Activated T-cell treated with anti-CD3 and anti-CD28 coated beads, Interleukin-2, amount 50 U/mL, for 24 hours (primary cell): ENCODE results near the gene IQSEC1.

ENCODE experiments used
- DNase-seq: peaks from one replicate; pipeline ENCODE4 v3.0.0-alpha.2; 2020
- H3K27ac Mint-ChIP-seq: 2 replicates; pipeline ENCODE4 v1.8.0; 2020; ENCODE audit warnings: mild to moderate bottlenecking, mixed read lengths
- H3K27me3 Mint-ChIP-seq: 2 replicates; pipeline ENCODE4 v1.8.0; 2020; ENCODE audit warnings: mixed read lengths
- H3K36me3 Mint-ChIP-seq: 2 replicates; pipeline ENCODE4 v1.8.0; 2020; ENCODE audit warnings: low read depth, mixed read lengths
- H3K4me1 Mint-ChIP-seq: 2 replicates; pipeline ENCODE4 v1.8.0; 2020; ENCODE audit warnings: low read depth, mixed read lengths
- H3K4me3 Mint-ChIP-seq: 2 replicates; pipeline ENCODE4 v1.8.0; 2020; ENCODE audit warnings: mild to moderate bottlenecking, moderate library complexity, mixed read lengths
- H3K9me3 Mint-ChIP-seq: 2 replicates; pipeline ENCODE4 v1.8.0; 2020; ENCODE audit warnings: mixed read lengths

IQSEC1 gene

DNA sequence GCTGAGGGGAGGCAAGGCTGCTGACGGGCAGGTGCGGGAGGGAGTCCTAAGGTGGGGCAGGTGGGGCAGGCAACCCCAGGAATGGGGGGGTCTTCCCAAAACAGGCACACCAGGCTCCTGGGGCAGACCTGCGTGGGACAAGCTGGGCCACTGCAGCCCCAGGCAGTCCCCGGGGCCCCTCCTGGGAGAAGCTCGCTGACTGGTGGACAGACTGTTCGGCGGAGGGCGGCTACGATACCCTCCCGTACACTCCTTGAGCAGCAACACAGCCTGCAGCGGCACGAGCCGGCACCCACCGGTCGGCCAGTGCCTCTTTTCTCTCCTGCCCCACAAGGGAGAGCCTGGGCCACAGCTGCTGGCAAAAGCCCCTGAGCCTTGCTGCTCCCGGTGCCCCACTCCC lies 165.9 kb downstream of the IQSEC1 start:
- H3K27ac Mint-ChIP-seq: no peak overlapping the region
- no peaks in the 10 kb centered on the region for H3K4me1 Mint-ChIP-seq
- no peak overlapping the region for H3K4me3 Mint-ChIP-seq
- DNase-seq: no peak
- H3K36me3 Mint-ChIP-seq: peaks cover 74% of the 10 kb centered on the region
- no peaks in the 10 kb centered on the region for H3K9me3 Mint-ChIP-seq
- no peaks in the 10 kb centered on the region for H3K27me3 Mint-ChIP-seq

DNA sequence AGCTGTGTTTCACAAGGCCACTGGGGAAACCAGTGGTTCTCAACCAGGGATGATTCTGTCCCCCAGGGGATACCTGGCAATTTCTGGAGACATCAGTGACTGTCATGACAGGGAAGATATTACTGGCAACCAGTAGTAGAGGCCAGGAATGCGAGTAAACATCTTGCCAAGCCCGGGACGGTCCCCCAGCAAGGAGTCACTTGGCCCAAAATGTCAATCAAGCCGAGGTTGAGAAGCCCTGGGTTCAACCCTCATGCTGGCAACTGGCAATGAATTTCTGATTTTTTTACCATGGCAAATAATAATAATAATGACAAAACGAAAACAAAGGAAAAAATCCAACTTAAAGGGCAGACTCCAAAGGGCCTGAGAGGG lies 166.3 kb downstream of the IQSEC1 start:
- Mint-ChIP-seq H3K9me3 (no peaks in the 10 kb centered on the region), H3K4me3 (no peak overlapping the region), H3K27me3 (no peaks in the 10 kb centered on the region), H3K36me3 (peaks cover 74% of the 10 kb centered on the region), H3K4me1 (no peaks in the 10 kb centered on the region), H3K27ac (no peak overlapping the region)
- DNase-seq: no peak

DNA sequence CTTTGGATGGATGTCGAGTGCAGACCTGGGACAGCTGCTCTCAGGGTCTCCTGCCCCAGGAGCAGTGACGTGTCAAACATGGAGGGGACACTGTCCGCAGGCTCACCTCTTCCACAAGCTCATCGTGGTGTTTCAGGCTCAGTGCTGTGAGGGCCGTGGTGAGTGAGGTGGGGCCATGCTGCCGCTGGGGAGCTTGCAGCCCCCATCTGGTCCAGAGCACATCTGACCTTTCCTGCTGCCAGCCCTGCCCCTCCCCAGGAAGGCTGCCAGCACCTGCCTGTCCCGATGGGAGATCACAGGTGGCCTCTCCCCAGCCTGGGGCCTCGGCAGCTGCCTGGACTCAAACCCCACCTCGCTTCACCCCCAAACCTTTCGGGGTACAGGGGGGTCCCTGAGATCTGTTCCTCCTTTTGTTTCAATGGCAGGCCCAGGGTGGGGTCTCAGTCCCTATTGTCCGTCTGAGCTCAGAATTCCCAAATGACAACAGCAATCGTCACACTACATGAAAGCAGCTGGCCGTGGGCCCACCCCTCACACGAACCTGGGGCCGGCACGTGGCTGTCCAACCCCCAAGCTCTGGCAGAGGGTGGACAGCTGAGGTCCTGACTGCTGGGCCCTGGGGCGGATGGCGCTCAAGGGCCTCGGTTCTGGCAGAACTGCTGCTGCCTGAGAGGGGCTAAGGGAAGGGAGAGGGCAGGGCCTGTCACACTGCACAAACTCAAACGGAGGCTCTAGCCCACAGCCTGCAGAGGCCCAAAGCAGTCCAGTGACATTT lies 166.9 kb downstream of the IQSEC1 start:
- Mint-ChIP-seq H3K9me3 (no peaks in the 10 kb centered on the region), H3K27ac (no peak overlapping the region), H3K4me1 (no peaks in the 10 kb centered on the region), H3K4me3 (no peak overlapping the region), H3K27me3 (no peaks in the 10 kb centered on the region), H3K36me3 (peaks cover 75% of the 10 kb centered on the region)
- DNase-seq: no peak

DNA sequence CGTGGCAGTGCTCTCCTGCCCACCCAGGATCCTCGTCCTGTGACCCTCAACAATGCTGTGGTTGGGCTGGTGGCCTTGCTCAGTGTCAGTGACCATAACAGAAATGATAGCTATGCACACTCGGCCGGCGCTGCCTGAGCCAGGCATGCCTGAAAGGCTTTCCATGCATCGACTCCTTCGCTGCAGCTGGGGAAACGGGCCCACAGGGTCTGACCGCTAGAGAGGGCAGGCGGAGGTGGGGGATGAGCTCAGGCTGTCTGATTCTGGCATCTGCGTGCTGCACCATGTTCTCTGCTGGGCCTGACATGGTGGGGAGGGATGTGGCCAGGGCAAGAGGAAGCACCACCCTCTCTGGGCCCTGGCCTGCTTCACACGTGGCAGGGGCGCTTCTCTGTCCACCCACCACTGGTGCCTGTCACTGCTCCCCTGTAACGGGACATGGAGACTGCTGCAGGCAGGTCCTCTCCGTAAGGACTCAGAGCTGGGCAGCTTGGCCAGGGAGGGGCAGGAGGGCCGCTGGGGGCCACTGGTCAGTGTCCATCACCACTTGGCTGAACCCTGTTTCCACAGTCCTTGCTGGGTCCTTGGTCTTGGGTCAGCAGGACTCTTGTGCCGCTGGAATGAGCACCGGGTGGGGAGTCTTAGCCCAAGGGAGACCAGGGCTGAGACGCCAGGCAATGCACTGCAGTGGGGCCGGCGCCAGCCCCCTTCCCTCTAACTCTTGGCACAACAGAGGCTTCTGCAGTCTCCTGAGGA lies 167.7 kb downstream of the IQSEC1 start:
- no peak overlapping the region for H3K4me3 Mint-ChIP-seq
- H3K27ac Mint-ChIP-seq: no peak overlapping the region
- peaks cover 72% of the 10 kb centered on the region for H3K36me3 Mint-ChIP-seq
- H3K4me1 Mint-ChIP-seq: no peaks in the 10 kb centered on the region
- no peak for DNase-seq
- no peaks in the 10 kb centered on the region for H3K27me3 Mint-ChIP-seq
- H3K9me3 Mint-ChIP-seq: no peaks in the 10 kb centered on the region

DNA sequence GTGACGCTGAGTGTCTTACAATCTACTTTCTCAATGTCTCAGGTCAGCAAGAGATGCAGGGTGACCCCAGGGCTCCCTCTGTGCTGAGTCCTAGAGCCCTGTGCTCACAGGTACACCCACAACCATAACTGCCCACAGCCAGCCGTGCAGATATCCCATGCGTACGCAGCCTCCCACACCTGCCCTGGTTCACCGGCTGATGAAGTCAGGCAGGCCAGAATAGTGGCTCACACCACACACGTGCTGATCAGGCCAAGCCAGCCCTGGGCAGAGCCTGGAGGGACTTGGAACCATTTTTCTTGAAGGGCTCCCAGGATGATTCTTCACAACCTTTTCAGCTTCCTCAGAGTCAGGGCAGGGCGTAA lies 168.3 kb downstream of the IQSEC1 start:
- DNase-seq: no peak
- Mint-ChIP-seq H3K27me3 (no peaks in the 10 kb centered on the region), H3K9me3 (no peaks in the 10 kb centered on the region), H3K4me3 (no peak overlapping the region), H3K4me1 (no peaks in the 10 kb centered on the region), H3K27ac (no peak overlapping the region), H3K36me3 (peaks cover 68% of the 10 kb centered on the region)

DNA sequence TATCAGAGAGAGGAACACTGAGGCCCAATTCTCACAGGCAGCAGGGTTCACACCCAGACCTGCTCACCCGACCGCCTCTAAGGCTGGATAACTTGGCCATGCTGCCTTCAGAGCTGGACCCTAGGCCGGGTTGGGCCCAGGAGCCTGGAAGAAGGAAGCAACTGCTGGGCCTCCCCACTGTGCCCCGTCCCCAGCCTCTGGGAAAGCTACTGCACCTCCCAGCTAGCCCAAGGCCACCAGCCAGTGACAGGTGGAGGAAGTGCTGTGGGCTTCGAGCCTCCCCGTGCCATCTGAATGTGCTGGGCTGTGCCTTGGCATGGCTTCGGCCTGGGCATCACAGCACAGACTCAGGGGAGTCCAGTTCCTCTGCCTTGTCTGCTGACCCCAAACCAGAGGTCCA lies 169.3 kb downstream of the IQSEC1 start:
- no peak for DNase-seq
- Mint-ChIP-seq H3K27ac (no peak overlapping the region), H3K36me3 (peaks cover 68% of the 10 kb centered on the region), H3K4me3 (no peak overlapping the region), H3K27me3 (no peaks in the 10 kb centered on the region), H3K9me3 (no peaks in the 10 kb centered on the region), H3K4me1 (no peaks in the 10 kb centered on the region)

DNA sequence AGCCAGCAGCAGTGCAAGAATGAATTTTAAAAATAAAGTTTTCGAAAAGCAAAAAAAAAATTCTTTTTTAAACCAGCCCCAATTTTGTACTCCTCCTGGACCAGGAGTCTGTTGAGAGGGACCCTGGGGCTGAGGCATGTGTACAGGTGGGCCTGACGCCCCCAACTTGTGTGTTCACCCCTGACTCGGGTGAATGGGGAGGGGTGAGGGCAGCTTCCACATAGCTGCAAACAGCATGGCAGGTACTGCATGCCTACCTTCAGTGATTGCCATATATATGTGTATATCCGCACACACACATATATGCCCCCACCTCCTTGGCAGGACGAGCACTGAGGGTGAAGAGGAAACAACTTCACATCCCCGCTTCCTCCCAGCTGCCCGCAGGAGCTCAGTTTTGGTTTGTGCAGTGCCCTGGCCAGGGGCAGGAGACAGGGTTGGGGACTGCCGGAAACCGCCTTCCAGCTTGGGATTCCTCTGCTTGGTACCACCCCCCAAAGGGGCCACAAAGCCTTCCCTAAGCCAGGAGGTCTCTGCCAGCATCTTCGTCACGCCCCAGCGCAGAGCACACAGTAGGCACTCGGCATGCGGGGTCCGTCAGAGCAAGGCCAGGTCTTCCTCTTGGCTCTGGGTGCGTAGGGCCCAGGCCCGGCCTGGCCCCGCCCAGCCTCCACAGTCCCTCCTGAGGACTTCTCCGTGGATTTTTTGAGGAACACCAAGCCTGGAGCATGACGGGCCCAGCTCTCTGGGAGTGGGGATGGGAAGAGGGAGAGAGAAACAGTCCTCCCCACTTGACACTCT lies 170.0 kb downstream of the IQSEC1 start:
- Mint-ChIP-seq H3K4me3 (no peak overlapping the region), H3K4me1 (no peaks in the 10 kb centered on the region), H3K27ac (peak overlapping the region; percentile 67), H3K36me3 (peaks cover 65% of the 10 kb centered on the region), H3K9me3 (no peaks in the 10 kb centered on the region), H3K27me3 (no peaks in the 10 kb centered on the region)
- DNase-seq: no peak

DNA sequence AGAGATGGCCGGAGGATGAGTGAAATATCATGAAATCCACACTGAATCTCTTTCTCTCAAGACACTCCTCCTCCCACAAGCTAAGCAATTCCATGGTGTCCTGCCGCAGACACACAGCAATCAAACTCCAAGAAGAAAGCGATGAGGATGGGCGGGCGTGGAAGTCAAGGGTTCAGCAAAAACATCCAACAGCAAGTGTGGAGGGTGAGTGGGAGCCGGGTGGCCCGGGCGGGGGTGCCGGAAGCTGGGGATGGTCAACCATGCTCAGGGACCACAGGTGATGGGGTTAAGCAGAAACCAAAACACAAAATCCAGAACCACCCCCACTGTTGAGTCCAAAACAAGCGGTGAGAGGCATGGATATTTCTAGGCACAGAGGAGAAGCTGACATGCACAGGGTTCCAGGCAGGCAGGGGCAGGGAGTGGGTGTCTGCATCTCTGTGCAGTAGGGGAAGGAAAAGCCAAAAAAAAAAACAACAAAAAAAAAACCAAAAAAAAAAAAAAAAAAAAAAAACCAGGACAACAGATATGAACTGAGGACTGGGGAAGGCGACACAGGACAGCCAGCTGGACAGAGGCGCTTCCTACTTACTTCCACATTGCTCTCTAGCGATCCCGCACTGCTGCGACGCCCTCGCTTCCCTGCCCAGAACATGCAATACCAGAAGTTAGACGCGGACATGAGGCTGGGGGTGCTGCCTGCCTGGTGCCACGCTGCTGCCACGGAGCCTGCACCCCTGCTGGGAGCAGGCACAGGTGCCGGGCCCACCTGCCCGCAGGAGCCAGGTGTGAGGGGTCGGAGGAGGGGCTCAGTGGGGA lies 170.8 kb downstream of the IQSEC1 start:
- Mint-ChIP-seq H3K4me3 (no peak overlapping the region), H3K4me1 (no peaks in the 10 kb centered on the region), H3K27me3 (no peaks in the 10 kb centered on the region), H3K27ac (peak overlapping the region; percentile 63), H3K36me3 (peaks cover 57% of the 10 kb centered on the region), H3K9me3 (no peaks in the 10 kb centered on the region)
- no peak for DNase-seq

DNA sequence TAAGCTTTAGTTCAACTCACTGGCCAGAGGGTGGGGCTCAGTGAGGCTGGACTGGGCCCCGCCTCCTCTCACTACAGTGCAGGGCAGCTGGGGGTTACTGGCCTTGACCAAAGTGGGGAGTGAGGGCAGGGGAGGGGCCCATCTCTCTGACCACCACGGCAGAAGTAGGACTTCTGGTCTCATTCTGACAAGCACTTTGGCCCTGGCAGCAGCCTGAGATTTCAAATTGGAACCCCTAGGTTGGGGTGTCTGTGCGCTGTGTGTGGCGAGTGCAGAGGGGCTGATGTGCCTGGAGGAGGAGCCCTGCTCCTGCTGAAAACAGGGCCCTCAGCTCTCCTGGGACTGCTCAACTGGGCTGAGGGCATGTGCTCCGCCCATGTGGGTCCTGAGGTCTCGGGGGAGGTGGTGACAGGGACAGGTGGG lies 171.6 kb downstream of the IQSEC1 start:
- peaks cover 51% of the 10 kb centered on the region for H3K36me3 Mint-ChIP-seq
- H3K9me3 Mint-ChIP-seq: no peaks in the 10 kb centered on the region
- H3K4me3 Mint-ChIP-seq: no peak overlapping the region
- DNase-seq: no peak
- peaks cover 1% of the 10 kb centered on the region for H3K4me1 Mint-ChIP-seq
- H3K27me3 Mint-ChIP-seq: no peaks in the 10 kb centered on the region
- H3K27ac Mint-ChIP-seq: peak overlapping the region; percentile 63

DNA sequence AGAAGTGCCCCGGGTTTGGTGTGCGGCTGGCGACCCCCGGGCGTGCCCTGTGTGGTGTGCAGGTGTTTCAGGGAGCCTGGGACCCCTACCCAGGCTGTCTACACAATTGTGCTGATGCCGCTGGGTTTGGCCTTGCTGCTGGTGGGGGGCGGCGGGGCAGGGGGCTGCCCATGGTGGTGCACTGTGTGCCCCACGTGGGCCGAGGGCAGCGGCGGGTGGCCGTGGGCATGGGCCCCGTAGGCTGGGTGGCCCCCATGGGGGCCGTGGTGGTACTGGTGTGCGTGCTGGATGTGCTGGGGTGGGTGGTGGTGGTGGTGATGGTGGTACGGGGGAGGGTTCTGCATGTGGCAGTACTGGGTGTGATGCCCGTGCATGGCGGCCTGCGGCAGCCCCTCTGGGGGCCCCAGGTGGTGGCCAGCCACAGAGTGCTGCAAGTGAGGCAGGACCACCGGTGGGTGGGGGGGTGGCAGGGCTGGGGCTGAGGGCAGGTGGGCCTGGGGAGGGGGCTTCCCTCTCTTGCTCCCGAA lies 172.3 kb downstream of the IQSEC1 start:
- Mint-ChIP-seq H3K36me3 (peaks cover 48% of the 10 kb centered on the region), H3K4me1 (peaks cover 4% of the 10 kb centered on the region)

DNA sequence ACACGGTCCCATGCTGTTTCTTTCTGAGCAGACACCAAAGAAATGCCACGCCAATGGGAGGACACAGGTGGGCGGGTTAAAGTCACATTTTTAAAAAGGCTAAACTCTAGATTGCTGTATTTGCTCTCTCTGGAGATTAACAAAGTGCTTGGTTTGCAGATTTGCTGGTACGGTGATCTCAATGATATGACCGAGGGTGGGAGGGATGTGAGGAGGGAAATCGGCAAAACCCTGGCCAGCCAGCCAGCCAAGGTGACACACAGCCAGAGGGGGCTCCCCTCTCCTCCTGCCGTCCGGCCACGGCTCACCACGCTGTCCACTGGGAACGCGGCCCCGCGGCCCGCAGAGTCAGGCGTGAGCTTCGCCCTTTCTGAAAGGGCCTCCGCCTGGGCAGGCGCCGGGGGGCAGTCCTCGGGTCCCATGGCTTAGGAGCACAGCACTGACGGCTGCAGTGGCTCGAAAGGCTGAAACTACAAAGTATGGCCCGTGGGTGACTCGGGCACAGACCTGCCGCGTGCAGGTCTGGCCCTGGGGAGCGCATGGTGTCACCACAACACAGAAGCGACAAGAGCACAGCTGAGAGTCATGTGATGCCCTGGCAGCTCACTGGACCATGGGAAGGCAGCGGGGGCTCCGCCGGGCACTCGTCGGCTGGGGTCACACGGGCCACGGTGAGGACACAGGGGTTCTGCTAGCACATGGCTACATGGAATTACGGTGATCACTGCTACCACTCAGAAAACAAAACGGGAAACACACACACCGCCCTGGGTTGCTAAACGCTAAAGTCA lies 174.1 kb downstream of the IQSEC1 start:
- Mint-ChIP-seq H3K4me3 (no peak overlapping the region), H3K9me3 (no peaks in the 10 kb centered on the region), H3K27ac (no peak overlapping the region), H3K36me3 (peaks cover 38% of the 10 kb centered on the region), H3K4me1 (peaks cover 10% of the 10 kb centered on the region), H3K27me3 (no peaks in the 10 kb centered on the region)
- no peak for DNase-seq

More for the DNA sequence above, 172.3 kb downstream of the IQSEC1 start:
- DNase-seq: no peak
- H3K9me3 Mint-ChIP-seq: no peaks in the 10 kb centered on the region
- no peak overlapping the region for H3K4me3 Mint-ChIP-seq
- no peaks in the 10 kb centered on the region for H3K27me3 Mint-ChIP-seq
- H3K27ac Mint-ChIP-seq: peak overlapping the region; percentile 19

DNA sequence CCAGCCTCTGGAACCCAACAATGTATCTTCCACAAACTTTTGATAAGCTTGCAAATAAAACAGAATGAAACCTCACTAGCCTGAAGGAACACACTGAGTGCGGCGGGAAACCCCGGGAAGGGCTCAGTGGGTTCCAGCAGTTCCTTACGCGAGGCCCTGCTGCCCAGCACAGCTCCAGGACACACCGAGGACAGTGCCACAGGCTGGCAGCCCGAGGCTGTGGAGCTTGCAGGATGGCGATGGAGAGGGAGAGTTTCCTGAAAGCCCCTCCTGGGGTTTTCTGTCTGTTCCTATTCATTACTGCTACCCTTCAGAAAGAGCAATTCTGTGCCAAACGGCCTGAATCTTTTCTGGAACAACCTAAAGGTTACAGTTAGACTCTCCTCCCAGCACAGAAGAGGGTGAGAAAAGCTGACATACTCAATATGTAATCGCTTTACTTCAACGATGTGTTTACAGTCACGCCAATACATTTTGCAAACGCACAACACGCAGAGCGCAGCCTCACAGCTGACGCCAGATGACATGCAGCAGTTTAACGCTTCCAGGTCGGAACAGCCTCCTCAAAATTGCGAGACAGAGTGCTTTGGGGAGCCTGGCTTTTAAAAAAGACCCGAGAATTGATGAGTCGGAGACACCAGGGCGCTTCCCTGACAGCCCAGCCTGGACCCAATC lies 174.8 kb downstream of the IQSEC1 start:
- no peak overlapping the region for H3K4me3 Mint-ChIP-seq
- no peak overlapping the region for H3K27ac Mint-ChIP-seq
- H3K27me3 Mint-ChIP-seq: no peaks in the 10 kb centered on the region
- peaks cover 10% of the 10 kb centered on the region for H3K4me1 Mint-ChIP-seq
- H3K9me3 Mint-ChIP-seq: no peaks in the 10 kb centered on the region
- no peak for DNase-seq
- peaks cover 36% of the 10 kb centered on the region for H3K36me3 Mint-ChIP-seq
